ENCODE measurements around the gene TMEM209.

Gene TMEM209

DNA sequence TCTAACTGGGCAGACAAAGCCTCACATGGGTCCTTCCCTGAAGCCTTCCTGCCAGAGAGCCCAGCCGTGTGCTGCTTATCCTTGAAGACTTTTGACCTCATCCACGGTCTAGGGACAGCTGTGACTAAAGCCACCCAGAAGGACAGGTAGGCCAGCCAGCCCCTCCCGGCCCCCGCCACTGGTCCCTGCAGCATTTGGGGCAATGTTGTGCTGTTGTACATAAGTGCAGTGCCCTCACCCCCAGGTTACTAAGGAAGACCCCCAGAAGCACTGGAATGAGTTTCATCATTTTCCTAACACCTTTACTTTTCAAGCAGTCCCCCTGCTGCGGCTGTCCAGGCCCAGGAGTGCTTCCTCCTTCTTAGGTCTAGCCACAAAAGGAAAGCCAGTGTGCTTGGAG lies 43.0 kb downstream of the TMEM209 start:
- no peak for DNase-seq
- TF ChIP-seq, protein P1, sequence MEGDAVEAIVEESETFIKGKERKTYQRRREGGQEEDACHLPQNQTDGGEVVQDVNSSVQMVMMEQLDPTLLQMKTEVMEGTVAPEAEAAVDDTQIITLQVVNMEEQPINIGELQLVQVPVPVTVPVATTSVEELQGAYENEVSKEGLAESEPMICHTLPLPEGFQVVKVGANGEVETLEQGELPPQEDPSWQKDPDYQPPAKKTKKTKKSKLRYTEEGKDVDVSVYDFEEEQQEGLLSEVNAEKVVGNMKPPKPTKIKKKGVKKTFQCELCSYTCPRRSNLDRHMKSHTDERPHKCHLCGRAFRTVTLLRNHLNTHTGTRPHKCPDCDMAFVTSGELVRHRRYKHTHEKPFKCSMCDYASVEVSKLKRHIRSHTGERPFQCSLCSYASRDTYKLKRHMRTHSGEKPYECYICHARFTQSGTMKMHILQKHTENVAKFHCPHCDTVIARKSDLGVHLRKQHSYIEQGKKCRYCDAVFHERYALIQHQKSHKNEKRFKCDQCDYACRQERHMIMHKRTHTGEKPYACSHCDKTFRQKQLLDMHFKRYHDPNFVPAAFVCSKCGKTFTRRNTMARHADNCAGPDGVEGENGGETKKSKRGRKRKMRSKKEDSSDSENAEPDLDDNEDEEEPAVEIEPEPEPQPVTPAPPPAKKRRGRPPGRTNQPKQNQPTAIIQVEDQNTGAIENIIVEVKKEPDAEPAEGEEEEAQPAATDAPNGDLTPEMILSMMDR (IDR thresholded peaks at IDR 0.05): no peak
- Mint-ChIP-seq H3K4me1 (no peaks in the 10 kb centered on the region), H3K9me3 (peaks cover 17% of the 10 kb centered on the region), H3K27me3 (ENCODE audit: low read depth, poor library complexity) (peaks cover 9% of the 10 kb centered on the region), H3K36me3 (ENCODE audit: low read depth) (peaks cover 84% of the 10 kb centered on the region), H3K27ac (peak overlapping the region; percentile 3), H3K4me3 (no peak overlapping the region)

DNA sequence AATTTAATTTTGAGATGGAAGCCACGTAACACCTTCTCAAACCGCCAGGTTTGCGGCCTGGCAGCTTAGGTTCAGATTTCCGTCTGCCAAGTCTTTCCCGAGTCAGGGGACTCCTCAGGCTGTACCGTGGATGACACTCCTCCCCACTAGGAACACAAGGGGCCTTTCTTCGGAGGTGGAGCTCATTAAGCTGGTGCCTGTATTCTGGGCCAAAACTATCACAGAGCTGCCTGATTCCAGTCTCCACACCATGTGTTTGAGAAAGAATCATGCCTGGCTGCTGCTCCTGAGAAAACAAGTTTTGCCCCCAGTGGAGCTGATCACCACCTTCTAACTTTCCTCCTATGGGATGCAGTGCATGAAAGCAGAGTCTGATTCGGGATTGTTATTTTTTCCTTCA lies 44.8 kb downstream of the TMEM209 start:
- Mint-ChIP-seq H3K4me1 (peaks cover 3% of the 10 kb centered on the region), H3K27me3 (ENCODE audit: low read depth, poor library complexity) (peaks cover 9% of the 10 kb centered on the region), H3K4me3 (no peak overlapping the region), H3K36me3 (ENCODE audit: low read depth) (peaks cover 91% of the 10 kb centered on the region), H3K27ac (peak overlapping the region; percentile 31), H3K9me3 (peaks cover 31% of the 10 kb centered on the region)
- no peak for DNase-seq
- TF ChIP-seq, protein P1 (IDR thresholded peaks at IDR 0.05): no peak

DNA sequence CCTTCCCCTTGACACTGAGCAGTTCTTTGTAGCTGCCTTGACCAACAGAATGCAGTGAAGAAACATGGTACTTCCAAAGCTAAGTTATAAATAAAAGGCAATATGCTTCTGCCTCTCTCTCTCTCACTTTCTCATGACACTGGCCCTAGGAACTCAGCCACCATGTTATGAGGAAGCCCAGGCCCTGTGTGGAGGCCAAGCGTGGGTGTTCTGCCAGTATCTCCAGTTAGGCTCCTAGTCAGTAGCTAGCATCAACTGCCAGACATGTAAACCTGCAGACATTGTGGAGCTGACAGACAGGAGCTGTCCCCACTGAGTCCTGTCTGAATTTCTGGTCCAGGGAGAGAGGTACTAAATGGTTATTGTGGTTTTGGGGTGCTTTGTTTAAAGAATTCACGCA lies 45.2 kb downstream of the TMEM209 start:
- H3K27me3 Mint-ChIP-seq (ENCODE audit: low read depth, poor library complexity): peaks cover 9% of the 10 kb centered on the region
- peaks cover 4% of the 10 kb centered on the region for H3K4me1 Mint-ChIP-seq
- peaks cover 32% of the 10 kb centered on the region for H3K9me3 Mint-ChIP-seq
- DNase-seq: no peak
- no peak overlapping the region for H3K4me3 Mint-ChIP-seq
- TF ChIP-seq, protein P1 (IDR thresholded peaks at IDR 0.05): no peak
- H3K27ac Mint-ChIP-seq: peak overlapping the region; percentile 31
- H3K36me3 Mint-ChIP-seq (ENCODE audit: low read depth): peaks cover 88% of the 10 kb centered on the region

DNA sequence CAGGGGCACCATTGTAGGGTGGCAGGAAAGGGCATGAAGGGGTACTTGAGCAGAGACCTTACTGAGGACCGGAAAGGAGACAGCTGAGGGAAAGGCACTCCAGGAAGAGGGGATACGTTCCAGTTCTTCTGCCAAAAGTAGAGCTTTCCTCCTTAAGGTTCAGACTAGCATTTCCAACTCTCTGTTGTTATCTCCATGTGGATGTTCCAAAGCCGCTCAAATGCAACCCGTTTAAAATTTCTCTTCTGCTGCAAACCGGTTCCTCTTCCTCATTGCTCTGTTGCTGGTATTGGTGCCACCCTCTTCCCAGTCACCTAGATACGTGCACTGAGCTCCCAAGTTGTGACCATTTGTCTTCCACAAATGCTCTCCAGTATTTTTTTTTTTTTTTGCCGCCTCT lies 47.5 kb downstream of the TMEM209 start:
- peaks cover 32% of the 10 kb centered on the region for H3K9me3 Mint-ChIP-seq
- TF ChIP-seq, protein P1 (IDR thresholded peaks at IDR 0.05): no peak
- no peak for DNase-seq
- peaks cover 4% of the 10 kb centered on the region for H3K4me1 Mint-ChIP-seq
- no peak overlapping the region for H3K4me3 Mint-ChIP-seq
- no peak overlapping the region for H3K27ac Mint-ChIP-seq
- peaks cover 71% of the 10 kb centered on the region for H3K36me3 Mint-ChIP-seq (ENCODE audit: low read depth)
- H3K27me3 Mint-ChIP-seq (ENCODE audit: low read depth, poor library complexity): peaks cover 9% of the 10 kb centered on the region

DNA sequence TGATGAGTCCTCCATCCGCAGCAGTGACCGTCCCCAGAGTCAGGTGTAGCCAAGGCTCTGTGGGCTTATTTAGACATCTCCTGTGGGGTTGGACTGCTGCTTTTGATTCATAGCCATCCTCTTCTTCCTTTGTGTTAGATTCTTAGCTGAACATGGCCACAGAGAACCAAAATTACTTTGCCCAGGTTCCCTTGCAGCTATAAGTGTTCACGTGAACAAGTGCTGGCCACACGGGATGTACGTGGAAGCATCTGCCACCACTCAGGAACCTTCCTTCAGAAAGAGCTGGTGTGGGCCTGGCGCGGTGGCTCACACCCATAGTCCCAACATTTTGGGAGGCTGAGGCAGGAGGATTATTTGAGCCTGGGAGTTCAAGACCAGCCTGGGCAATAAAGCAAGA lies 49.1 kb downstream of the TMEM209 start:
- peaks cover 32% of the 10 kb centered on the region for H3K9me3 Mint-ChIP-seq
- peaks cover 6% of the 10 kb centered on the region for H3K27me3 Mint-ChIP-seq (ENCODE audit: low read depth, poor library complexity)
- no peak overlapping the region for H3K4me3 Mint-ChIP-seq
- no peak overlapping the region for H3K27ac Mint-ChIP-seq
- no peak for DNase-seq
- peaks cover 55% of the 10 kb centered on the region for H3K36me3 Mint-ChIP-seq (ENCODE audit: low read depth)
- TF ChIP-seq, protein P1 (IDR thresholded peaks at IDR 0.05): no peak
- peaks cover 4% of the 10 kb centered on the region for H3K4me1 Mint-ChIP-seq

DNA sequence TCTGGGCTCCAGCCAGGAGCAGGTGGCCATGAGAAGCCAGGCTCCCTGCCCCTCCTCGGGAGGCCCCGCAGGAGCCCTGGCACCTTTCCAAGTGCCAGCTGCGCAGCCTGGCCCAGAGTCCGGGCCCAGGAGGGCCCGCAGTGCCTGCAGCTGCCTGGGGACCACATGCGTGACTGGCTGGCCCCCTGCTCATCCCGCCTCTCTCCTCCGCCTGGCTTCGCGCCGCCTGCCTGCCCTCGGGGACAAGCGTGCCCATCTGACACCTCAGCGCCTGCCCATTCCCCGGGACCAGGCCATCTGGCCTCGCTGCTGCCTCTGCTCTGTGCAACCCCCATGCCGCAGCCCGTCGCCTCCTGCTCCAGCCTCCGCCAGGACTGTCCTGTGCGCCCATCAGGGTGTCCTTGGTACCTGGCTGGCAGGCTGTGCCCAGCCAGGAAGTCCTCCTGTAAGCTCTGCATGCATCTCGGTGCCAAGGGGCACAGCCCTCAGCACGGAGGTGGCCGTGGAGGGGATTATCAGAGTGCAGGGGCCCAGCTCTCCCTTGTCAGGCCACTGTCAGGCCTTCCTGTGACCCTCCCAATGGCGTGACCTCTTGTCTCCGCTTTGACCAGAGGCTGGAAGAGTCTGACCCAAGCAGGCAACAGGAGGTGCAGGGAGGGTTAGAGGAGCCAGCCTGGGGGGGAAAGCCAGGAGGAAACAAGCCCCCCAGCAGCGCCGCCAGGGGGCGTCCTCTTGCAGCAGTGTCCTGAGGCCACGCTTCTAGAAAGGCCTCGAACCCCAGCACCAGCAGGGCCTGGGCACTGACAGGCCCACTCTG lies 50.5 kb downstream of the TMEM209 start:
- Mint-ChIP-seq H3K27ac (no peak overlapping the region), H3K4me1 (peaks cover 8% of the 10 kb centered on the region), H3K4me3 (no peak overlapping the region), H3K9me3 (peaks cover 32% of the 10 kb centered on the region), H3K36me3 (ENCODE audit: low read depth) (peaks cover 41% of the 10 kb centered on the region), H3K27me3 (ENCODE audit: low read depth, poor library complexity) (peaks cover 3% of the 10 kb centered on the region)
- no peak for DNase-seq
- TF ChIP-seq, protein P1 (IDR thresholded peaks at IDR 0.05): peak; percentile 33

Measured in nephron progenitor cell (in vitro differentiated cells).